Limb (tissue), 2 donors: ENCODE results near the gene MYO7B.

Experiments
- DNase-seq, 2 donors: peaks; one replicate each; pipeline ENCODE4 v3.0.0-alpha.2; 2016; ENCODE audit errors: extremely low spot score in 2 of 2

The MYO7B gene

GRCh38 chr2:127636248-127637235 lies 101.1 kb downstream of the MYO7B start:
- no peak for DNase-seq

GRCh38 chr2:127637236-127637630 lies 101.8 kb downstream of the MYO7B start:
- no peak for DNase-seq

- peak; percentile 57 to 58 for DNase-seq
Observed at GRCh38 chr2:127637725-127638252, 102.3 kb downstream of the MYO7B start.

DNA sequence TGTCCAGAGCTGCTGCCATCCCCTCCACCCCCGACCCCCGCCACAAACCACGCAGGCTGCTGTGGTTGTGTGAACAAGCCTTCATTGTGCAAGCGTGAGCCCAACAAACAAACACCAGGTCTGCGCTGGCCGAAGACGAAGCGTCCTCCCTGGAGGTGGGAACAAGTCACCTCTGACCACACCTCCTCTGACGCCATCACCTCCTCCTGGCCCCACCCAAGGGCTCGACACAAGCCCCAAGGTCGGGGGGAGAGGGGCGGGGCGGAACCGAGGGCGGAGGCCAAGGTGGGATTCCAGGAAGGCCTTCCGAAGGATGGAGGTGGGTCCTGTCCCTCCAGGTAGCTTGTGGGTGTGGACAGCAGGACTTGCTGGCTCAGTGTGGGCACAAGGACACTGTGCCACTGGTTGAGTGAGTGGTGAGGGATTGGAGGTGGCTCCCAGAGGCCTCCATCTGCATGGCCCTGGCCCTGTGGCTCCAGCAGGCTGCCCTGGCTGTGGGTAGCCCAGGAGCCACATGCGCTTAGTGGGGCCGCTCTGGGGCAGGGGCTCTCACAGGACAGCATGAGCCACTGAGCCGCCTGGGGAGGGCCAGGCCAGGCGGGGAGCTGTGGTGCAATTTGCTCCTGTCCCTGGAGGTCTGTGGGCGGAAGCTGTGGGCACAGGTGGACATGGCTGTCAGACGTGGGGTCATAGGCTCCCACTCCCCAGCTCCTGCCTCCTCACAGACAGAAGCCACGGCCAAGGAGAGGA lies 103.1 kb downstream of the MYO7B start:
- DNase-seq = no peak

DNA sequence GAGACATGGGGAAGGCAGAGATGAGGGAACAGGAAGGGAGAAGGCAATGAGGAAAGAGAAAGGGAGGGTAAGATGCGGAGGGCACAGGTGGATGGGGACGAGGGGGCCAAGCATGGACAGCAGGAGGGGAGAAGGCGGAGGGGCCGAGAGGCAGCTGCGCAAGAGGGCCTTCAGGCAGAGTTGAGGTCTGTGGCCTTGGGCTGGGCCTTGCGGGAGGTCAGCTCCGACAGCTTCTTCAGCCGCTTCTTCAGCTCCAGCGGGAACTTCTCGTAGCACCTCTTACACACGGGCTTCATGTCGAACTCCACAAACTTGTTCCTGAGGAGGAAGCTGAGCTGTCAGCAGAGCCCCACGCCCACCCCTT lies 103.6 kb downstream of the MYO7B start:
- DNase-seq = no peak

DNA sequence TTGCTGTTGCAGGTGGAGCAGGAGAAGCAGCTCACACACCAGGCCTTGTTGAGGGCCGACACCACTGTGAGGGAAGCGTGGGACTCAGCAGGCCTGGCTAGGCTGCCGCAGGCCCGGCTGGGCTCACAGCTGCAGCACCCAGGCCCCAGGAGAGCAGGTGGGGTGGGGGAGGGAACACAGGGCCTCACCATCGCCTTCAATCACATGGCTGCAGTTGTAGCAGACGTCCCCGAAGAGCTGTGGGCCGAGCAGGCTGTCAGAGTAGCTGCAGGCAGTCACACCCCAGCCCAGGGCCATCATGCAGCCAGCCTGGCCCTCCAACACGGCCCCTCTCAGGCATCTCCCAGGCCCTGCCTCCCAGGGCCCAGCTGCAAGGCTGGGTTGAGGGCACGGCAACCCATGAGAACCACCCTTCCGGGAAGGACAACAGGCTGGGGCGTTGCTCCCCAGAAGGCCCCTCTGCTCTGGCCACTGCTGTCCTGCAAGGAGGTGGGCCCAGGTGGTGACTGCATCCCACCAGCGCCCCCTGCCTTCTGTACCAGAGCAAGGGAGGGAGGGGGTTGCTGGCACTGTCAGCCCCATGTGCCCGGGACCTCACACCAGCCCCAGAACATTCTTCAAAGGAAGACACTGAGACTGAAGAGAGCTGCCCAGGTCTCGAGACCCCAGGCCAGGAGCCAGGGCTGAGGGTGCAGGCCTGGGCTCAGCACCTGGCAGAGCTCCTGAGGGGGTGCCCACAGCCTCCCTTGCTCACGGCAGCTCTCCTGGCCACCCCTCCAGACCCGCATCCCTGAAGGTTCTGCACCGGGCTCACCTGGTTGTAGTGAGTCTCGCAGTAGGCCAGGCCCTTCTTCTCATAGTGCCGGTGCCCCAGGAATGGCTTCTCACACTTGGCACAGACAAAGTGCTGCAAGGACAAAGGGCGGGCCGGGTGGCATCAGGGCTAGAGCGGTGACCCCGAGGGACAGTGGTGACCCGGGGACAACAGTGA lies 104.9 kb downstream of the MYO7B start:
- DNase-seq = peak in 1 of 2 donors; percentile 60

GRCh38 chr2:127641133-127641532 lies 105.7 kb downstream of the MYO7B start:
- no peak for DNase-seq

DNA sequence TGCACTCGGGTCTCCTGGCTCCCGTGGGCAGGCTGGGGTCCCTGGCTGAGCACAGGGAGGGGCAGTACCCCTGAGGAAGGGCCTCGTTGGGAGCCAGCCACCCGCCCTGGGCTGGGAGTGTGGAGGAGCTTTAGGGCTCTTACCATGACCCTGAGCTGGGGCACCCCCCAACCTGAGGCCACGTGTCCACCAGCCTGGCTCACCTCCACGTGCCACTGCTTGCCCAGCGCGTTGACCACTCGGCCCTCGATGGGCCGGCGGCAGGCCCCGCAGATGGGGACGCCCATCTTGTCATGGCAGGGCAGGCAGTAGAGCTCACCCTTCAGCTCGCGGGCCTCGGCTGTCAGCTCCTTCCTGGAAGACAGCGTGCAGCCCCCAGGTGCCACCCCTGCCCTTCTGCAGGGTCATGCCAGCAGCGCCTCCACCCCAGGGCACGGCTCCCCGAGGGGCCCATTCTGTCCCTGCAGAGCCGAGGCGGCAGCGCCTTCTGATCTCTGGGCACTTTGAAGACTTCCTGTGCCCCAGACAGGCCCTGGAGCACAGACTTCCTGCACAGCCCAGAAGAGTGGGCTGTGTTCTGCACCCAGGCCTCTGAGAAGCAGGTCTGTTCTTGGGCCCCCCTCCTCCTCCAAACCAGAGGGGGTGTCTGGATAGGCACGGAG lies 106.5 kb downstream of the MYO7B start:
- DNase-seq = no peak

GRCh38 chr2:127642706-127643438 lies 107.4 kb downstream of the MYO7B start:
- DNase-seq = no peak

DNA sequence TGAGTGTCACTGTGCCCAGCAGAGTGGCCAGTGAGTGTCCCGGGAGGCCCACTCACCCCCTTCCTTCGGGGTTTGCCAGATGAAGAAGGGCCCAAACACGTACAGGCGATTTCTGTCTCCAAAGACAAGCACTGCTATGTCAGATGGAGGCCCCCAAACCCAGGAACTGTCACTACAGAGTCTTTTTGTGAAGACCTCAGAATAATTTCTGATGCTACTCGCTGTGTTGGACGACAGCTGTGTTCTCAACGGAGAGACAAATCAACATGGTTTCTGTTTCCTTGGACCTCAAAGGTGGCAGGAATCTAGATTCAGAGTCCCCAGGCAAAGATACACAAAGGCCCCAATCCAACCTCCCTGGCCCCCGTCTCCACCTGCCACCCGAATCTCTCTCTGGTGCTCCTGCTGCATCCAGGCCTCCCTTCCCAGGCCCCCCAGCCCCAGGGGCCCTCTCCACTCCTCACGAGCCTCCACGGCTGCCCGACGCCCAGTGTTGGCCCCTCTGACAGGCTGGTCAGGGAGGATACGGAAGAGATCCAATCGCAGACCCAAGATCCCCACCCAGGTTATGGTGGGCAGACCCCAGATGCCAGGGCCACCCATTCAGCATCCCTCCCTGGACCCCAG lies 108.1 kb downstream of the MYO7B start:
- DNase-seq = no peak

GRCh38 chr2:127644066-127645025 lies 108.9 kb downstream of the MYO7B start:
- no peak for DNase-seq

DNA sequence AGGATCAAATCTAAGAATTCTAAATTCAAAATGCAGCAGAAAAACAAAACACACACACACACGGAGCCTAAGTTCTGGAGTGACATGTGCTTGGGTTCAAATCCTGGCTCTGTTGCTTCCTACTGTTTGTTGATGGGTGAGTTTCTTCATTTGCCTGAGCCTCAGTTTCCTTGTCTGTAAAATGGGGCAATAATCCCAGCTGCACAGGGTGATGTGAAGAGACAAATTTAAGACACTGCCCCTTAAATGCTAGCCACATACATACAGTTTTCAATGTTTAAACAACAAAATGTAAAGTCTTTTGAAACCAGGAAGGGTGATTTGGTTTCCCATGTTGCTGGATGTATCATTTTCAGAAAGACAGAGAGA lies 109.5 kb downstream of the MYO7B start:
- DNase-seq = no peak

GRCh38 chr2:127645395-127646291 lies 110.2 kb downstream of the MYO7B start, which contains the start of gene GPR17:
Gene GPR17, plus strand, starts transcription at chr2:127646153. Its CDS starts 4,583 bp downstream, at chr2:127650736.
- DNase-seq = peak in 1 of 2 donors; percentile 67

GRCh38 chr2:127646487-127647241 lies 111.2 kb downstream of the MYO7B start:
- DNase-seq = no peak

DNA sequence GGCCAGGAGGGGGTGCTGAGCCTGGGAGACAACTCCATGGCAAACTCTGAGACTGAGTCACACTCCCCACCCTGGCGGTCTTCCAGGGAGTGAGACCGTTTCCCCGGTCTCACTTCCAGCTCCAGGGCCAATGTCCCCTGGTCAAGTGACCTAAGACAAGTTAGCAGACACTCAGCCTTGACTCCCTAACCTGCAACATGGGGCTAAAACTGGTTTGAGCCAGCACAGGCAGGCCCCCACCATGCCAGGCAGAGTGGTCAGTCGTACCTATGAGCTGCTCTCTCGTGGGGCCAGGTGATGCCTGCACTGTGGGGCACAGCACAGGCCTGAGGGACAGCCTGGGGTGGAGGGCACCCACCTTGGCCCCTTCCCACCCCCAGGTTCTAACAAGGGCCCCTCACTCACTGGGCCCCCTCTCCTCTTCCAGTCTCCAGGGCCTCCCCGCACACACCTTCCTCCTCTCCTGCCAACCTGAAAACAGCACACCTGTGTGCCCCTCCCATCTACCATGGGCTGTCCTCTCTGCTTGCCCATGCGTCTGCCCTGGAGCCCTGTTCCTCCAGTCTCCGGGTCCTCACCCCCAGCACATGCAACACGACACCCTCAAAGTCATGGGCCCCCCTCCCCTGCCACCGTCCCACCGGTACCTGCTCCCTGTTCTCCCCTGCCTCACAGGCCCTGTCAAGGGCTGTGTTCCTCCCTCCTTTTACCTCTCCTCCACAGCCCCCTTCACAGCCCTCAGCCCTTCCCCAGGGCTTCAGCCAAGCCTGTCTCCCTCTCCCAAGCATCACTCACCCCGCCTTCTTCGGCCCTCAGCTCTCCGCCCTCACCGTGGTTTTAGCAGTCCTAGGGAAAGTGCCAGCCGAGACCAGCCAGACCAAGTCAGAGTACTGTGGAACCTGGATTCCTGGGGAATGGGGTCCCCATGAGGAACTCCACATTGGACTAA lies 112.0 kb downstream of the MYO7B start:
- DNase-seq = no peak
